KMS-11 (cell line): ENCODE measurements around the gene DHODH.

Experiments used
- H2AFZ ChIP-seq: fragments of 200-600 bp; sonication (generic); 2 replicates; pipeline ENCODE4 v1.6.1; 2016; ENCODE audit warnings: antibody characterized with exemption, mixed run types, low read depth
- H3K27ac ChIP-seq: fragments of 200-600 bp; sonication (generic); 2 replicates; pipeline ENCODE4 v1.6.1; 2016; ENCODE audit warnings: mild to moderate bottlenecking, mixed run types
- H3K27me3 ChIP-seq: fragments of 200-600 bp; sonication (generic); 2 replicates; pipeline ENCODE4 v1.6.1; 2017; ENCODE audit warnings: mild to moderate bottlenecking, low read depth, mixed run types, moderate library complexity; ENCODE audit not compliant: insufficient read depth
- H3K36me3 ChIP-seq: fragments of 200-600 bp; sonication (generic); 2 replicates; pipeline ENCODE4 v1.6.1; 2017; ENCODE audit warnings: mild to moderate bottlenecking, mixed run types; ENCODE audit not compliant: insufficient read depth
- H3K4me1 ChIP-seq: fragments of 200-600 bp; sonication (generic); 2 replicates; pipeline ENCODE4 v1.6.1; 2016; ENCODE audit warnings: mild to moderate bottlenecking, low read depth, mixed run types; ENCODE audit not compliant: poor library complexity, severe bottlenecking
- H3K4me2 ChIP-seq: fragments of 200-600 bp; sonication (generic); 2 replicates; pipeline ENCODE4 v1.7.0; 2016; ENCODE audit warnings: mild to moderate bottlenecking, mixed run types
- H3K4me3 ChIP-seq: fragments of 200-600 bp; sonication (generic); IDR thresholded peaks from 2 replicates; pipeline ENCODE4 v1.6.1; 2017; ENCODE audit warnings: low read depth, low read length, mixed read lengths; ENCODE audit not compliant: insufficient read depth
- H3K79me2 ChIP-seq: fragments of 200-600 bp; sonication (generic); 2 replicates; pipeline ENCODE4 v1.6.1; 2016; ENCODE audit warnings: low read depth, mixed run types; ENCODE audit not compliant: insufficient read depth
- H3K9ac ChIP-seq: fragments of 200-600 bp; sonication (generic); 2 replicates; pipeline ENCODE4 v1.6.1; 2016; ENCODE audit warnings: mild to moderate bottlenecking, mixed run types
- H4K20me1 ChIP-seq: fragments of 200-600 bp; sonication (generic); 2 replicates; pipeline ENCODE4 v1.6.1; 2016; ENCODE audit warnings: mild to moderate bottlenecking, mixed run types; ENCODE audit not compliant: insufficient read depth
- TF ChIP-seq, protein P1 (sequence below): fragments of 200-600 bp; sonication (generic); conservative IDR thresholded peaks from 2 replicates; pipeline ENCODE4 v1.6.1; 2017; ENCODE audit warnings: low read depth, mild to moderate bottlenecking, antibody characterized with exemption, low read length, moderate library complexity, mixed read lengths

The DHODH gene

DNA sequence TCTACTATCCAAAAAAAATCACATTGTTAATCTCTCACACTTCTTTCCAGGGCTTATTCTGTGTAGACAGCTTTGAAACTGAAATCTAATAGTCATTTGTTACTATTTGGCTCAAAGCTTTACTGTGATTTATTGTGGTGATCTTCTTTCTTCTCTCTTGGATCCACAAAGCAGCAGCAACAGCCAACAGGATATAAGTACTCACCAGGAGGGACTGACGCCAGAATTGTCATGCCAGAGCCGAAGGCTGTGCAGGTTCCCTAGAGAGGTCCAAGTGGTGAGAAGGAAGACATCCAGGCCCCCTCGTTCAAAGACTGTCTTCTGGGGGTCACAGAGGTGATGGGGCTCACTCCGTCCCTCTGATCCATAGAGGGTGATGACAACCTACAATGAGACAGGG, 41.6 kb upstream of the DHODH start:
- no peak overlapping the region for H2AFZ ChIP-seq
- TF ChIP-seq, protein P1, sequence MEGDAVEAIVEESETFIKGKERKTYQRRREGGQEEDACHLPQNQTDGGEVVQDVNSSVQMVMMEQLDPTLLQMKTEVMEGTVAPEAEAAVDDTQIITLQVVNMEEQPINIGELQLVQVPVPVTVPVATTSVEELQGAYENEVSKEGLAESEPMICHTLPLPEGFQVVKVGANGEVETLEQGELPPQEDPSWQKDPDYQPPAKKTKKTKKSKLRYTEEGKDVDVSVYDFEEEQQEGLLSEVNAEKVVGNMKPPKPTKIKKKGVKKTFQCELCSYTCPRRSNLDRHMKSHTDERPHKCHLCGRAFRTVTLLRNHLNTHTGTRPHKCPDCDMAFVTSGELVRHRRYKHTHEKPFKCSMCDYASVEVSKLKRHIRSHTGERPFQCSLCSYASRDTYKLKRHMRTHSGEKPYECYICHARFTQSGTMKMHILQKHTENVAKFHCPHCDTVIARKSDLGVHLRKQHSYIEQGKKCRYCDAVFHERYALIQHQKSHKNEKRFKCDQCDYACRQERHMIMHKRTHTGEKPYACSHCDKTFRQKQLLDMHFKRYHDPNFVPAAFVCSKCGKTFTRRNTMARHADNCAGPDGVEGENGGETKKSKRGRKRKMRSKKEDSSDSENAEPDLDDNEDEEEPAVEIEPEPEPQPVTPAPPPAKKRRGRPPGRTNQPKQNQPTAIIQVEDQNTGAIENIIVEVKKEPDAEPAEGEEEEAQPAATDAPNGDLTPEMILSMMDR: no peak
- H3K27me3 ChIP-seq: no peaks in the 10 kb centered on the region
- no peak overlapping the region for H3K4me3 ChIP-seq
- no peak overlapping the region for H3K4me2 ChIP-seq
- H3K4me1 ChIP-seq: no peaks in the 10 kb centered on the region
- no peaks in the 10 kb centered on the region for H3K79me2 ChIP-seq
- no peak overlapping the region for H3K9ac ChIP-seq
- no peaks in the 10 kb centered on the region for H4K20me1 ChIP-seq
- no peaks in the 10 kb centered on the region for H3K36me3 ChIP-seq
- H3K27ac ChIP-seq: no peak overlapping the region

DNA sequence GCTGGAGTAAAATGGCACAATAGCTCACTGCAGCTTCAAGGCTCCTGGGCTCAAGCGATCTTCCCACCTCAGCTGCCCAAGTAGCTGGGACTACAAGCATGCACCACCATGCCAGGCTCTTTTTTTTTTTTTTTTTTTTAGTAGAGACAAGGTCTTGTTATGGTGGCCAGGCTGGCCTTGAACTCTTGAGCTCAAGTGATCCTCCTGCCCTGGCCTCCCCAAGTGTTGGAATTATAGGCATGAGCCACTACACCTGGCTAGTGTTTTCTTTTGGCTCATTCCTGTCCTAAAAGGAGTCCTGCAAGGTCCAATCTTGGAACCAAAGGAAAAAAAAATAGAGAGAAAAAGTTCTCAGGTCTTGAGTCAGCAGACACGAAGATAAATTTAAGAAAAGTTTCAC, 39.2 kb upstream of the DHODH start:
- Histone ChIP-seq H3K4me1 (no peaks in the 10 kb centered on the region), H3K9ac (no peak overlapping the region), H3K79me2 (no peaks in the 10 kb centered on the region), H3K27me3 (no peaks in the 10 kb centered on the region), H4K20me1 (no peaks in the 10 kb centered on the region), H3K36me3 (no peaks in the 10 kb centered on the region), H2AFZ (no peak overlapping the region), H3K4me3 (no peak overlapping the region), H3K4me2 (no peak overlapping the region), H3K27ac (no peak overlapping the region)
- TF ChIP-seq, protein P1: no peak

GRCh38 chr16:71971571-71971970, 37.0 kb upstream of the DHODH start:
- H3K27me3 ChIP-seq: no peaks in the 10 kb centered on the region
- no peaks in the 10 kb centered on the region for H3K79me2 ChIP-seq
- no peaks in the 10 kb centered on the region for H4K20me1 ChIP-seq
- no peaks in the 10 kb centered on the region for H3K36me3 ChIP-seq
- no peak overlapping the region for H3K4me3 ChIP-seq
- no peak overlapping the region for H3K4me2 ChIP-seq
- no peak overlapping the region for H2AFZ ChIP-seq
- TF ChIP-seq, protein P1: no peak
- no peaks in the 10 kb centered on the region for H3K4me1 ChIP-seq
- H3K9ac ChIP-seq: no peak overlapping the region
- H3K27ac ChIP-seq: no peak overlapping the region

GRCh38 chr16:71972356-71972755, 36.2 kb upstream of the DHODH start:
- H2AFZ ChIP-seq: no peak overlapping the region
- no peaks in the 10 kb centered on the region for H3K4me1 ChIP-seq
- no peak overlapping the region for H3K9ac ChIP-seq
- H3K79me2 ChIP-seq: no peaks in the 10 kb centered on the region
- no peaks in the 10 kb centered on the region for H3K27me3 ChIP-seq
- no peak overlapping the region for H3K4me3 ChIP-seq
- TF ChIP-seq, protein P1: no peak
- no peak overlapping the region for H3K4me2 ChIP-seq
- H3K36me3 ChIP-seq: no peaks in the 10 kb centered on the region
- no peak overlapping the region for H3K27ac ChIP-seq
- no peaks in the 10 kb centered on the region for H4K20me1 ChIP-seq
